GM12873 (cell line): ENCODE data around the gene FKBP5.

Experiments used
- TF ChIP-seq, protein P1 (sequence below): IDR thresholded peaks from 2 replicates; pipeline ENCODE4 v1.5.1; 2012; ENCODE audit warnings: low read depth, mild to moderate bottlenecking, moderate library complexity, low read length, control low read depth; ENCODE audit not compliant: insufficient read depth; ENCODE audit errors: missing control alignments

Gene FKBP5

DNA sequence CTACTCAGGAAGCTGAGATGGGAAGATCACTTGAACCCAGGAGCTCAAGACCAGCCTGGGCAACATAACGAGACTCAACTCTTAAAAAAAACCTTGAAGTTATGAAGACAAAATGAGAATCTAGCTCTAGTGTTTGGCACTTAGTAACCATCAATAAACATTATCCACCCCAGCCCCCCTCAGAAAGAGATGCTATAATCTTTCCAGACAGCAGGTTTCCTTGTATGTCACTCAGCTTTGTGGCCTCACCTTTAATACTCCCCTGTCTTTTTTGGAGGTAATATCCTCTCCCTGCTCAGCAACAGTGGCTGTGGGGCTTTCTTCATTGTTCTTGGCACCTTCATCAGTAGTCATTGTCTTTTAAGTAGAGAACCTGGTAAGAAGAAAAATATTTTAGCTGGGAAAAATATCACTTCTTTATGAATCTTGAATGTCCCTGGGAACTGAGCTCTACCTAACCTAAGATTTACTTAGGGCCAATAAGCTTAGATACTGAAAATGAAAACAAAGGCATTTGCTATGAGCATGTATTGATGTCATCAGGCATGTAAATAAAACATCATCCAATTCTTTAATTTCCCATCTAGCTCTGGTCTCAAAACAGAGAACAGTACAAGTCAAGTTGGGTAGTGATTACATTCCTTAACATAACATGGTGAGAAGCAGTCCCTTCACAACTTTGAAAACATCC is 46.1 kb downstream of the FKBP5 start:
- TF ChIP-seq, protein P1, sequence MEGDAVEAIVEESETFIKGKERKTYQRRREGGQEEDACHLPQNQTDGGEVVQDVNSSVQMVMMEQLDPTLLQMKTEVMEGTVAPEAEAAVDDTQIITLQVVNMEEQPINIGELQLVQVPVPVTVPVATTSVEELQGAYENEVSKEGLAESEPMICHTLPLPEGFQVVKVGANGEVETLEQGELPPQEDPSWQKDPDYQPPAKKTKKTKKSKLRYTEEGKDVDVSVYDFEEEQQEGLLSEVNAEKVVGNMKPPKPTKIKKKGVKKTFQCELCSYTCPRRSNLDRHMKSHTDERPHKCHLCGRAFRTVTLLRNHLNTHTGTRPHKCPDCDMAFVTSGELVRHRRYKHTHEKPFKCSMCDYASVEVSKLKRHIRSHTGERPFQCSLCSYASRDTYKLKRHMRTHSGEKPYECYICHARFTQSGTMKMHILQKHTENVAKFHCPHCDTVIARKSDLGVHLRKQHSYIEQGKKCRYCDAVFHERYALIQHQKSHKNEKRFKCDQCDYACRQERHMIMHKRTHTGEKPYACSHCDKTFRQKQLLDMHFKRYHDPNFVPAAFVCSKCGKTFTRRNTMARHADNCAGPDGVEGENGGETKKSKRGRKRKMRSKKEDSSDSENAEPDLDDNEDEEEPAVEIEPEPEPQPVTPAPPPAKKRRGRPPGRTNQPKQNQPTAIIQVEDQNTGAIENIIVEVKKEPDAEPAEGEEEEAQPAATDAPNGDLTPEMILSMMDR = no peak

DNA sequence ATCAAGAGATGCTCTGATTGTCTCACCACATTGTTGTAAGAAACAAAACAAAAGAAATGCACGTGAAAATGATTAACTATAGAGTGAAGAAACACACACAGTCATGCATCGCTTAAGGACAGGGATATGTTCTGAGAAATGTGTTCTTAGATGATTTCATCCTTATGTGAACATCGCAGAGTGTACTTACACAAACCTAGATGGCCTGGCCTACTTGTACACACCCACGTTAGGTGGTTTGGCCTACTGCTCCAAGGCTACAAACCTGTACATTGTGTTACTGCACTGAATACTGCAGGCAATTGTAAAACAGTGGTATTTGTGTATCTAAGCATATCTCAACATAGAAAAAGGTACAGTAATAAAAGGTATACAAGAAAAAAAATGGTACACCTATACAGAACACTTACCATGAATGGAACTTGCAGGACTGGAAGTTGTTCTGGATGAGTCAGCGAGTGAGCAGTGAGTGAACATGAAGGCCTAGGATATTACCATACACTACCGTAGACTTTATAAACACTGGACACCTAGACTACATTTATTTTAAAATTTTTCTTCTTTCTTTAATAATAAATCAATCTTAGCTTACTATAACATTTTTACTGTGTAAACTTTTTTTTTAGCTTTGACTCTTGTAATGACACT is 48.6 kb downstream of the FKBP5 start:
- TF ChIP-seq, protein P1 = no peak

DNA sequence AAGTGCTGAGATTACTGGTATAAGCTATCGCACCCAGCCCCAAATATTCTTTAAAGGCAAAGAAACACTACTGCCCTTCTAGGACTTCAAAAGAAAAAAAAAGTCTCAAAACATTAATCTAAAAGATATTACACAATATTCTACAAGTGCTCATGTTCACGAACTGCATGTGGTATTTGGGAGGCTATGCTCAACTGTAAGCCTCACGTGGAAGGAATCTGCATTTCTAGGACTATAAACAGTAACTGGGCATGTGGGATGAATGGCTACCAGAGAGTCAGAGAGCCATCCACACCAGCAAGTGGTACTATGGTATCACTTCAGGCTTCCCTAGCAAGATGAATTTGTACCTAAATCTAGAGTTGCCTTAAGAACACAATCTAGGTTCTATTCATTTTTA is 50.0 kb downstream of the FKBP5 start:
- TF ChIP-seq, protein P1 = no peak

DNA sequence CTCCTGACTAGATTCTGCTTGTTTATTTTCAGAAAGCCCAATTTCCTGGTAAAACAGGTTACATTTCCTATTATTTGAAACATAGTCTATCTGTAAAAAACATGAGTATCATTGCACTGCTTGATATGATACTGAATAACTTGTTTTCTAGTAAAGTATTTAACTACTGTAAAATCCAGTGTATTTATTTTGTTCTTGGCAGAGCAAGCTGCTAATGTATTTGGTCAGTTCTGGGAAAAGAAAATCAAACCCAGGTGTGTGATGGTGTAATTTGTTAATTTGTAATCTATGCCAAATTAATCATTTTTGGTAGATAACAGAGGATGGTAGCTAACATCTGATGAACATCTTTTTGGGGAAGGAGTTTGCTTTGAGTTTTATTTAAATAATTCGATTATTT is 50.8 kb downstream of the FKBP5 start:
- TF ChIP-seq, protein P1 = no peak

DNA sequence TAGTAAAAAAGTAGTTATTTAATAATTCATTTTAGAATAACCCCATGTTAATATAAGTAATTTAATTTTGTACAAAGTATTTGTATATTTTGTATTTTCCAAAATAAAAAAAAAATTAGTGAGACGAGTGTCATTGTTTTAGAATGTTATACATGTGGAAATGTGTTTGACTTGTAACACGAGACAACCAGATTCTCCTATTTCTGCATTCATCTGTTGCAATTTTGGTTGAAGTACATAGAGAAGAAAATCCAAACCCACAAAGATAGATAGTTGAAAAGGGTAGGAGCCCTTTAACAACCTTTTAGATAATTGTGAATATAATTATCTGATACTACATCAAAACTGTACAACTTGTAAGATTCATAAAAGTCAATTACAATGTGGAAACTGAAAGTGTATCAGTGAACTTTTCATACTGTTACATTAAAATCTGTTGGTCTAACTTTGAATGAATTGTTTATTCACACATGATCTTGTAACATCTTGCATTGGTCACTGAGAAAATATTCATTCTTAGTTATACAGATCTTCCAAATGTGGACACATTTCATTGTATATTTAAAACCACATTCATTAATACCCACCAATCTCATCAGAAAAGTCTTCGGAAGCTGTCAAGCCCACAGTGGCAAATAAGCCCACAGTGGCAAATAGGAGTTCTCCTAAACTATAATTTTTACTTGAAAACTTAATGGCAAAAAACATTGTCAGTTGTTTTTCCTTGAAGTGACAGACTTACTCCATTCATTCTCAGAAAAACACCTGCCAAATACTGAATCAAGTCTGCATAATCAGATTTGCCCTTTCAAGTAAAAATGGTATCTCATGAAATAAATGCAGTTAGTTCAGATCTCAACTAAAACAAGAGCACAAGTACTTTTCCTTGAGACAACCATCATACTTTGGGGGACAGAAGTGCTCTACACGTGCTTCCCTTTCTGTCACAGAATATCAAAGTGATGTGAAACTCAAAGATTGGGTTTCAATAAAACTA is 52.8 kb downstream of the FKBP5 start:
- TF ChIP-seq, protein P1 = no peak

DNA sequence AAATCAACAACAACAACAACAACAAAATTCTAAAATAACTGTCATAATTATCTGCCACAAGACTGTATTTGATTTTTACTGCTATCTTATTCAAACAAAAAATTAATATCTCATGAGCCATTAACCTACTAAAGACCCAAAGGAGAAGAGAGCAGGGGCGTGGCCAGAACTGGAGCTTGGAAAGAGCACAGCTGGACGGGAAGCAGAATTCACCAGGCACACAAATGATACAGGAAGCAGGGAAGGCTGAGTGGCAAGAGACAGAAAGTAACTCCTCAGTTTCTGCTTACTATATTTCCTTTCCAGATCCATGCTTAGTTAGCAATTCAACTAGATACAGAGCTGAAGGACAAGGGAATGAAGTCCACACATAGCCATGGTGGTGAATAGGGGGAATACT is 54.4 kb downstream of the FKBP5 start:
- TF ChIP-seq, protein P1 = no peak
